ENCODE results near the gene PPFIBP2. TPM values are rescaled to one million over a fixed set of nuclear protein-coding genes. Genes with fewer than 3 reads are reported as not detected.
"Not testable (repeated sequence)": the region's sequence is repeated elsewhere in the genome, so short reads cannot be mapped to it uniquely, and the experiment has no call there.

Gene PPFIBP2
- total RNA-seq, 1 donor from 2014 or later = 112 TPM

- no peak overlapping the region for H3K27ac Mint-ChIP-seq
- no peaks in the 10 kb centered on the region for H3K4me1 Mint-ChIP-seq
- no peaks in the 10 kb centered on the region for H3K27me3 Mint-ChIP-seq
- ChIA-PET CTCF (interaction anchor here (0.7 to 1.8 kb wide), 11 partner anchors 9 to 306 kb away, joined by 3 to 18 read pairs (median 4); no protein-coding TSS in a partner anchor), POLR2A (interaction anchor here (0.6 kb wide), 1 partner anchor 542 kb away, joined by 3 read pairs; no protein-coding TSS in a partner anchor)
- no peak for DNase-seq
- H3K36me3 Mint-ChIP-seq (ENCODE audit: low read depth) = peaks cover 64% of the 10 kb centered on the region
- H3K9me3 Mint-ChIP-seq = peaks cover 1% of the 10 kb centered on the region
- intact Hi-C loops (cut with micrococcal nuclease) = loop anchor here (2.0 kb wide), 1 partner anchor 304 kb away; no protein-coding TSS in a partner anchor
- no peak overlapping the region for H3K4me3 Mint-ChIP-seq
- no peak for ATAC-seq (ENCODE audit: low read depth)
- TF ChIP-seq CTCF (IDR thresholded peaks at IDR 0.05) = no peak
Measured at GRCh38 chr11:7656704-7657103, 142.9 kb downstream of the PPFIBP2 start.

GRCh38 chr11:7657306-7658025 lies 143.7 kb downstream of the PPFIBP2 start:
- no peak for TF ChIP-seq CTCF (IDR thresholded peaks at IDR 0.05)
- Mint-ChIP-seq H3K36me3 (ENCODE audit: low read depth) (peaks cover 56% of the 10 kb centered on the region), H3K4me1 (no peaks in the 10 kb centered on the region), H3K27me3 (no peaks in the 10 kb centered on the region), H3K9me3 (peaks cover 1% of the 10 kb centered on the region), H3K4me3 (no peak overlapping the region), H3K27ac (no peak overlapping the region)
- ATAC-seq (ENCODE audit: low read depth) (peak; percentile 47), DNase-seq (no peak)
- CTCF ChIA-PET = interaction anchor here (0.7 to 1.8 kb wide), 13 partner anchors 8 to 559 kb away, joined by 3 to 18 read pairs (median 4); no protein-coding TSS in a partner anchor
- POLR2A ChIA-PET = interaction anchor here (0.5 to 0.6 kb wide), 2 partner anchors 543 to 920 kb away, joined by 3 read pairs; no protein-coding TSS in a partner anchor
- intact Hi-C loops (cut with micrococcal nuclease) = loop anchor here (2.0 kb wide), 1 partner anchor 305 kb away; no protein-coding TSS in a partner anchor

- DNase-seq; H3K4me3 Mint-ChIP-seq; H3K9me3 Mint-ChIP-seq; H3K27ac Mint-ChIP-seq; H3K27me3 Mint-ChIP-seq; ATAC-seq (ENCODE audit: low read depth); POLR2A ChIA-PET; intact Hi-C loops (cut with micrococcal nuclease); H3K4me1 Mint-ChIP-seq: not testable (repeated sequence)
- peaks cover 44% of the 10 kb centered on the region for H3K36me3 Mint-ChIP-seq (ENCODE audit: low read depth)
- CTCF ChIA-PET = interaction anchor here (1.1 kb wide), 1 partner anchor 311 kb away, joined by 3 read pairs; no protein-coding TSS in a partner anchor
Measured at GRCh38 chr11:7663531-7663930, 149.7 kb downstream of the PPFIBP2 start.

GRCh38 chr11:7664867-7665266 lies 151.1 kb downstream of the PPFIBP2 start:
- H3K9me3 Mint-ChIP-seq = peaks cover 1% of the 10 kb centered on the region
- ChIA-PET POLR2A (interaction anchor here (0.9 to 1.7 kb wide), 3 partner anchors 152 to 312 kb away, joined by 3 to 7 read pairs (median 4); no protein-coding TSS in a partner anchor), CTCF (interaction anchor here (0.8 to 3.8 kb wide), 13 partner anchors 12 to 919 kb away, joined by 3 to 29 read pairs (median 5); partner anchors contain the start of gene PPFIBP2)
- ATAC-seq (ENCODE audit: low read depth) (no peak), DNase-seq (no peak)
- H3K27ac Mint-ChIP-seq = no peak overlapping the region
- peaks cover 2% of the 10 kb centered on the region for H3K4me1 Mint-ChIP-seq
- peaks cover 44% of the 10 kb centered on the region for H3K36me3 Mint-ChIP-seq (ENCODE audit: low read depth)
- no peak for TF ChIP-seq CTCF (IDR thresholded peaks at IDR 0.05)
- H3K27me3 Mint-ChIP-seq = no peaks in the 10 kb centered on the region
- intact Hi-C loops (cut with micrococcal nuclease) = loop anchor here (1.0 to 5.0 kb wide), 5 partner anchors 152 to 567 kb away; partner anchors contain the start of gene PPFIBP2
- H3K4me3 Mint-ChIP-seq = no peak overlapping the region

GRCh38 chr11:7665473-7666291 lies 151.9 kb downstream of the PPFIBP2 start:
- no peaks in the 10 kb centered on the region for H3K27me3 Mint-ChIP-seq
- POLR2A ChIA-PET = interaction anchor here (0.9 to 1.7 kb wide), 4 partner anchors 151 to 313 kb away, joined by 3 to 7 read pairs (median 4); no protein-coding TSS in a partner anchor
- TF ChIP-seq CTCF (IDR thresholded peaks at IDR 0.05) = peak; percentile 51

More at GRCh38 chr11:7665473-7666291, 151.9 kb downstream of the PPFIBP2 start:
- peaks cover 44% of the 10 kb centered on the region for H3K36me3 Mint-ChIP-seq (ENCODE audit: low read depth)
- ATAC-seq (ENCODE audit: low read depth) = peak; percentile 99
- CTCF ChIA-PET = interaction anchor here (0.6 to 3.8 kb wide), 22 partner anchors 9 to 920 kb away, joined by 3 to 29 read pairs (median 4); partner anchors contain the start of gene PPFIBP2
- intact Hi-C loops (cut with micrococcal nuclease) = loop anchor here (1.0 to 5.0 kb wide), 5 partner anchors 152 to 567 kb away; partner anchors contain the start of gene PPFIBP2
- H3K4me3 Mint-ChIP-seq = no peak overlapping the region
- peaks cover 5% of the 10 kb centered on the region for H3K4me1 Mint-ChIP-seq
- peak; percentile 75 for DNase-seq
- no peak overlapping the region for H3K27ac Mint-ChIP-seq
- H3K9me3 Mint-ChIP-seq = peaks cover 1% of the 10 kb centered on the region

All from activated B cell treated with CpG ODN at 0.5 μM for 24 hours (primary cell).